PFSK-1 (cell line): ENCODE data around the gene GLCCI1.

ENCODE experiments used
- FOXP2 ChIP-seq: optimal IDR thresholded peaks from 2 replicates; pipeline ENCODE3; 2011; ENCODE audit warnings: borderline replicate concordance, control low read depth, inconsistent platforms; ENCODE audit not compliant: insufficient read depth; ENCODE audit errors: extremely low read length, extremely low read depth
- POLR2AphosphoS5 ChIP-seq: IDR thresholded peaks from 2 replicates; pipeline ENCODE4 v1.6.1; 2012; ENCODE audit warnings: low read depth, mild to moderate bottlenecking, control low read depth, low read length, moderate library complexity
- SIN3A ChIP-seq: IDR thresholded peaks from 2 replicates; pipeline ENCODE4 v1.6.1; 2012; ENCODE audit warnings: mild to moderate bottlenecking, low read length, moderate library complexity, borderline replicate concordance; ENCODE audit not compliant: insufficient read depth
- TAF1 ChIP-seq: IDR thresholded peaks from 2 replicates; pipeline ENCODE4 v1.6.1; 2012; ENCODE audit warnings: low read length, control low read depth, borderline replicate concordance; ENCODE audit not compliant: insufficient read depth
- TF ChIP-seq, protein P1 (sequence below), 2 experiments: IDR thresholded peaks; 2 replicates each; pipeline versions ENCODE4 v1.6.1 to v1.8.0; 2011 to 2012; ENCODE audit warnings: low read depth in 2 of 2, low read length in 2 of 2, control low read depth in 1 of 2, inconsistent platforms in 1 of 2, mild to moderate bottlenecking in 1 of 2, moderate library complexity in 1 of 2; ENCODE audit not compliant: insufficient read depth in 1 of 2

The GLCCI1 gene

GRCh38 chr7:7922684-7923385 is 45.8 kb upstream of the GLCCI1 start:
- TF ChIP-seq FOXP2: no peak
- TF ChIP-seq POLR2AphosphoS5: no peak
- TF ChIP-seq, protein P1, sequence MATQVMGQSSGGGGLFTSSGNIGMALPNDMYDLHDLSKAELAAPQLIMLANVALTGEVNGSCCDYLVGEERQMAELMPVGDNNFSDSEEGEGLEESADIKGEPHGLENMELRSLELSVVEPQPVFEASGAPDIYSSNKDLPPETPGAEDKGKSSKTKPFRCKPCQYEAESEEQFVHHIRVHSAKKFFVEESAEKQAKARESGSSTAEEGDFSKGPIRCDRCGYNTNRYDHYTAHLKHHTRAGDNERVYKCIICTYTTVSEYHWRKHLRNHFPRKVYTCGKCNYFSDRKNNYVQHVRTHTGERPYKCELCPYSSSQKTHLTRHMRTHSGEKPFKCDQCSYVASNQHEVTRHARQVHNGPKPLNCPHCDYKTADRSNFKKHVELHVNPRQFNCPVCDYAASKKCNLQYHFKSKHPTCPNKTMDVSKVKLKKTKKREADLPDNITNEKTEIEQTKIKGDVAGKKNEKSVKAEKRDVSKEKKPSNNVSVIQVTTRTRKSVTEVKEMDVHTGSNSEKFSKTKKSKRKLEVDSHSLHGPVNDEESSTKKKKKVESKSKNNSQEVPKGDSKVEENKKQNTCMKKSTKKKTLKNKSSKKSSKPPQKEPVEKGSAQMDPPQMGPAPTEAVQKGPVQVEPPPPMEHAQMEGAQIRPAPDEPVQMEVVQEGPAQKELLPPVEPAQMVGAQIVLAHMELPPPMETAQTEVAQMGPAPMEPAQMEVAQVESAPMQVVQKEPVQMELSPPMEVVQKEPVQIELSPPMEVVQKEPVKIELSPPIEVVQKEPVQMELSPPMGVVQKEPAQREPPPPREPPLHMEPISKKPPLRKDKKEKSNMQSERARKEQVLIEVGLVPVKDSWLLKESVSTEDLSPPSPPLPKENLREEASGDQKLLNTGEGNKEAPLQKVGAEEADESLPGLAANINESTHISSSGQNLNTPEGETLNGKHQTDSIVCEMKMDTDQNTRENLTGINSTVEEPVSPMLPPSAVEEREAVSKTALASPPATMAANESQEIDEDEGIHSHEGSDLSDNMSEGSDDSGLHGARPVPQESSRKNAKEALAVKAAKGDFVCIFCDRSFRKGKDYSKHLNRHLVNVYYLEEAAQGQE (IDR thresholded peaks at IDR 0.05; ENCODE audit: insufficient read depth in 1 of 2, low read depth in 2 of 2, low read length in 2 of 2): no peak
- TF ChIP-seq SIN3A: no peak
- no peak for TF ChIP-seq TAF1

GRCh38 chr7:7923818-7924217 is 44.8 kb upstream of the GLCCI1 start:
- TF ChIP-seq, protein P1 (IDR thresholded peaks at IDR 0.05; ENCODE audit: insufficient read depth in 1 of 2, low read depth in 2 of 2, low read length in 2 of 2): no peak
- no peak for TF ChIP-seq FOXP2
- no peak for TF ChIP-seq SIN3A
- no peak for TF ChIP-seq POLR2AphosphoS5
- TF ChIP-seq TAF1: no peak

- TF ChIP-seq SIN3A: no peak
- no peak for TF ChIP-seq POLR2AphosphoS5
- no peak for TF ChIP-seq FOXP2
These were observed 44.3 kb upstream of the GLCCI1 start for GRCh38 chr7:7924303-7924702.

DNA sequence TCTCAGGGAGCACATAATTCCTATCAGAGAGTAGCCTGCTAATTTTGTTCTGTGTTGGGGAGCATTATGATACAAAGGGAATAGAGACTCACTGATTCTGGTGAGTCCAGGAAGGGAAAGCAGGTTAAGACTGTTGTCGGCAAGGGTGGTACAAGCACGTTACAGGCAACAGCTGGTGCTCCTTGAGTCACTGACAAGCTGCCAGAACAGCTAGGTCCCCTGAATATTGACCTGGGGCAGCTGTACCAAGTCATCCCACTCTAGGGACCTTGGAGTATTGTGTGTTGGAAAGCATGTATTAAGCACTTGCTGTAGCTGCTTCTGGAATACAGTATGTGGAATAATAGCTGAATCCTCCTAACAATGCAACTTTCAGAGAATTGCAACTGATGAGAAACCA is 37.0 kb upstream of the GLCCI1 start:
- TF ChIP-seq FOXP2 (no peak), TAF1 (no peak), POLR2AphosphoS5 (no peak), SIN3A (no peak)
- TF ChIP-seq, protein P1 (IDR thresholded peaks at IDR 0.05; ENCODE audit: insufficient read depth in 1 of 2, low read depth in 2 of 2, low read length in 2 of 2): no peak

DNA sequence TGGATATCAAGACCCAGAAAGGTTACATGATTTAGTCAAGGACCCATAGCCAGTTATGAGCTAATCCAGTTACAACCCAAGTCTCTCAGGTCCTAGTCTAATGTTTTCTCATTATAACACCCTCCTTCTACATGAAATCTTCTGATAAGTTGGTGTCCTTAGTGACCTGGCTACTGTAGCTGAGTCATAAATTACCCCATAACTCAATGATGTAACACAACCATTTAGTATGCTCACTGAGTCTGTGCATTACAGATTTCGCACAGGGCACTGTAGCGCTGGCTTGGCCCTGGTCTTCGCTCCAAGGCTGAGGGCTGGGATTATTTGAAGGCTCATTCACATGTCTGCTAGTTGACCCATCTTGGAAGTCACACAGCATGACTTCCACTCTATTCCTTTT is 36.0 kb upstream of the GLCCI1 start:
- TF ChIP-seq, protein P1 (IDR thresholded peaks at IDR 0.05; ENCODE audit: insufficient read depth in 1 of 2, low read depth in 2 of 2, low read length in 2 of 2): no peak
- no peak for TF ChIP-seq TAF1
- TF ChIP-seq SIN3A: no peak
- TF ChIP-seq POLR2AphosphoS5: no peak
- TF ChIP-seq FOXP2: no peak
